PFSK-1 (cell line): ENCODE results near the gene NXPH4.

Experiments used
- FOXP2 ChIP-seq: optimal IDR thresholded peaks from 2 replicates; pipeline ENCODE3; 2011; ENCODE audit warnings: borderline replicate concordance, control low read depth, inconsistent platforms; ENCODE audit not compliant: insufficient read depth; ENCODE audit errors: extremely low read length, extremely low read depth
- POLR2AphosphoS5 ChIP-seq: IDR thresholded peaks from 2 replicates; pipeline ENCODE4 v1.6.1; 2012; ENCODE audit warnings: low read depth, mild to moderate bottlenecking, control low read depth, low read length, moderate library complexity
- REST ChIP-seq, 2 experiments: IDR thresholded peaks; 2 replicates each; pipeline versions ENCODE4 v1.6.1 to v1.8.0; 2011 to 2012; ENCODE audit warnings: low read depth in 2 of 2, low read length in 2 of 2, control low read depth in 1 of 2, inconsistent platforms in 1 of 2, mild to moderate bottlenecking in 1 of 2, moderate library complexity in 1 of 2; ENCODE audit not compliant: insufficient read depth in 1 of 2
- SIN3A ChIP-seq: IDR thresholded peaks from 2 replicates; pipeline ENCODE4 v1.6.1; 2012; ENCODE audit warnings: mild to moderate bottlenecking, low read length, moderate library complexity, borderline replicate concordance; ENCODE audit not compliant: insufficient read depth
- TAF1 ChIP-seq: IDR thresholded peaks from 2 replicates; pipeline ENCODE4 v1.6.1; 2012; ENCODE audit warnings: low read length, control low read depth, borderline replicate concordance; ENCODE audit not compliant: insufficient read depth

NXPH4 gene

GRCh38 chr12:57199191-57199590 lies 17.4 kb upstream of the NXPH4 start:
- TF ChIP-seq POLR2AphosphoS5 (no peak), REST (IDR thresholded peaks at IDR 0.05; ENCODE audit: insufficient read depth in 1 of 2, low read depth in 2 of 2, low read length in 2 of 2) (no peak)

- TF ChIP-seq POLR2AphosphoS5 (no peak), SIN3A (no peak)
Observed at GRCh38 chr12:57200497-57200896, 16.1 kb upstream of the NXPH4 start.

- TF ChIP-seq REST (IDR thresholded peaks at IDR 0.05; ENCODE audit: insufficient read depth in 1 of 2, low read depth in 2 of 2, low read length in 2 of 2) (no peak), POLR2AphosphoS5 (no peak), TAF1 (no peak), SIN3A (no peak), FOXP2 (no peak)
Observed at GRCh38 chr12:57201219-57201618, 15.4 kb upstream of the NXPH4 start.

GRCh38 chr12:57201631-57202030 lies 15.0 kb upstream of the NXPH4 start:
- TF ChIP-seq FOXP2 (no peak), REST (IDR thresholded peaks at IDR 0.05; ENCODE audit: insufficient read depth in 1 of 2, low read depth in 2 of 2, low read length in 2 of 2) (no peak), SIN3A (no peak), TAF1 (no peak), POLR2AphosphoS5 (no peak)

- TF ChIP-seq REST (IDR thresholded peaks at IDR 0.05; ENCODE audit: insufficient read depth in 1 of 2, low read depth in 2 of 2, low read length in 2 of 2) (no peak), SIN3A (no peak), POLR2AphosphoS5 (no peak), TAF1 (no peak), FOXP2 (no peak)
Observed at GRCh38 chr12:57202321-57202720, 14.3 kb upstream of the NXPH4 start.

GRCh38 chr12:57203201-57203600 lies 13.4 kb upstream of the NXPH4 start:
- no peak for TF ChIP-seq REST (IDR thresholded peaks at IDR 0.05; ENCODE audit: insufficient read depth in 1 of 2, low read depth in 2 of 2, low read length in 2 of 2)
- TF ChIP-seq FOXP2, result no peak
- no peak for TF ChIP-seq POLR2AphosphoS5
- no peak for TF ChIP-seq SIN3A
- no peak for TF ChIP-seq TAF1
